Measurements from ENCODE around the gene ITGB7.
"Not testable (repeated sequence)": the region's sequence is repeated elsewhere in the genome, so short reads cannot be mapped to it uniquely, and the experiment has no call there.

Gene ITGB7

DNA sequence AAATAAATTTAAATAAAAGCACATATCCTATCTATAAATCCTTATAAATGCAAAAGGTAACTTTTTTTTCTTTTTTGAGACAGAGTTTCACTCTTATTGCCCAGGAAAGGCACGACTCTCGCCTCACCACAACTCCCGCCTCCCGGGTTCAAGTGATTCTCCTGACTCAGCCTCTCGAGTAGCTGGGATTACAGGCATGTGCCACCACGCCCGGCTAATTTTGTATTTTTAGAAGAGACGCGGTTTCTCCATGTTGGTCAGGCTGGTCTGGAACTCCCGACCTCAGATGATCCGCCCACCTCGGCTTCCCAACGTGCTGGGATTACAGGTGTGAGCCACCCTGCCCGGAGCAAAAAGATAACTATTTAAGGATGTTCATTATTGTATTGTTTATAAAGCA, 28.2 kb downstream of the ITGB7 start:
- not testable (repeated sequence) for DNase-seq (ENCODE audit: low read depth)

DNA sequence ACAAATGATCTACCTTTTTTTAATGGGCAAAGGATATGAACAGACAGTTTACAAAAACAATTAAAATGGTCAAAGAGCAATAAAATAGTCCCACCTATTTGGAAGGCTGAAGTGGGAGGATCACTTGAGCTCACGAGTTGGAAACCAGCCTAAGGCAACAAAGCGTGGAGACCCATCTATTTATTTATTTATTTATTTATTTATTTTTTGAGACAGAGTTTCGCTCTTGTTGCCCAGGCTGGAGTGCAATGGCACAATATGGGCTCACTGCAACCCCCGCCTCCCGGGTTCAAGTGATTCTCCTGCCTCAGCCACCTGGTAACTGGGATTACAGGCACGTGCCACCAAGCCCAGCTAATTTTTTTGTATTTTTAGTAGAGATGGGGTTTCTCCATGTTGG, 29.6 kb downstream of the ITGB7 start:
- not testable (repeated sequence) for DNase-seq (ENCODE audit: low read depth)

DNA sequence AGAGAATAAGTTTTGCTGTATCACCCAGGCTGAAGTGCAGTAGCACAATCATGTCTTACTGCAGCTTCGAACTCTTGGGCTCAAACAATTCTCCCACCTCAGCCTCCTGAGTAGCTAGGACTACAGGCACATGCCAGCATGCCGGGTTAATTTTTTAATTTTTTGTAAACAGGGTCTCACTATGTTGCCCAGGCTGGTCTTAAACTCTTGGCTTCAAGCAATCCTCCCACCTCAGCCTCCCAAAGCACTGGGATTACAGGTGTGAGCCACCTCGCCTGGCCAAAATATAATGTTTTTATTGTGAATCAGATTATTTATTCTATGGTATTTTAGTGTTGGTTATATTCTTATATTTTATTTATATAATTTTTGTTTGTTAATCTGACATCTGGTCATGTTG, 30.3 kb downstream of the ITGB7 start:
- no peak for DNase-seq (ENCODE audit: low read depth)

GRCh38 chr12:53174881-53175491, 32.1 kb downstream of the ITGB7 start:
- no peak for DNase-seq (ENCODE audit: low read depth)

DNA sequence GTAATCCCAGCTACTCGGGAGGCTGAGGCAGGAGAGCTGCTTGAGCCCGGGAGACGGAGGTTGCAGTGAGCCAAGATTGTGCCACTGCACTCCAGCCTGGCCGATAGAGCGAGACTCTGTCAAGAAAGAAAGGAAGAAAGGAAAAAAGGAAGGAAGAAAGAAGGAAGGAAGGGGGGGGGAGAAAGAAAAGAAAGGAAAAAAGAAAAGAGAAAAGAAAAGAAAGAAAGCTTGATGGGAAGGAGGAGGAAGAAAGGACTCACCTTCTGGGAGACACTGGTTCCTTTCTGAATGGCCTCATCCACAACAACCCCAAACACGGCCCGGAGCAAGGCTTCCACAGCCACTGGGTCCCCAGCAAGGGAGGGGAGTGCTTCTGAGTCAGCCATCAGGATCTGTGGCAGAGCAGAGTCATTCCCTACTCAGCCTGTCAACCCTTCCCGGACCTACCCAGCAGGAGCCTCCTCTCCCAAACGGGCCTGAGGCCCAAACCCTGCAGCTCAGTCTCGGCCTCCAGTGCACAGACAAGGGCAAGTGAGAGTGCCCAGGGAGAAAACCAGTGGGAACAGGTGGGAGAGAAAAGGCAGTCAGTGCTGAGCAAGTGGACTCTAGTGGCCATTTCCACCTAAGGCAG, 33.9 kb downstream of the ITGB7 start:
- DNase-seq (ENCODE audit: low read depth) = no peak

DNA sequence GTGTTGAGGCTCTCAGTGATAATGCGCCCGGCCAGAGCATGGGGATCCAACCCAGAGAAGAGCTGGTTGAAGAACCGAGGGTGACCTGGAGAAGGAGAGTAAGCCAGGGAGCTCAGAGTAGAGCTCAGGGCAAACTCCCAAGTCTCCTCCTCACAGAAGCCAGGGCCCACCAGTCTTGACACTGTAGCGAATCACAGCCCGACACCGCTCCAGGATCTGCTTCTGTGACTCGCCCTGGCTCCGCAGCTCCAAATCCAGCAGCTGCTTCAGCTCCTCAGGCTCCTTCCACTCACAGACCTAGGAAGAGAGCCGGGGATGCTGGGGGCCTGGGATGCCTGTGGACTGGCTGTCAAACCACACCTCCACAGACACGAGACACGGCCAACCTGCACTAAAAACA, 34.7 kb downstream of the ITGB7 start:
- DNase-seq (ENCODE audit: low read depth) = no peak

GRCh38 chr12:53171725-53172329, 35.2 kb downstream of the ITGB7 start:
- no peak for DNase-seq (ENCODE audit: low read depth)

GRCh38 chr12:53170876-53171724, 36.0 kb downstream of the ITGB7 start:
- DNase-seq (ENCODE audit: low read depth) = no peak

DNA sequence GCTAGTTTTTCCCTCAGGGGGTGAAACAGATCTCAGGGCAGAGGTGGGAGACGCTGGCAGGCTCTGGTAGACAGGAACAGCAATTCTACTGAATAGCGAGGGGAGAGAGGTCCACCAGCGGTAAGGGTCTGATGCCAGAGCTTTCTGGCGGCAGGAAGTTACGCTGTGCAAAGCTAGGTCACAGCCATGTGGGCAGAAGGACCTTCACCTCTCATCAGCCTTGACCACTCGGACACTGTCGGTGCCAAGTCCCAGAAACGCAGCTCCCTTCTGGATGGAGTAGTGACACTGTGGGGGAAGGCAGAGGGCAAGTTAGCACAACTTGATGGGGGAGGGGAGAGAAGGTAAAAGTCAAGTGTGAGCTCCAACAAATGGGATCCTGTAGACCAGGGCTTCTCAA, 36.8 kb downstream of the ITGB7 start:
- DNase-seq (ENCODE audit: low read depth) = no peak

DNA sequence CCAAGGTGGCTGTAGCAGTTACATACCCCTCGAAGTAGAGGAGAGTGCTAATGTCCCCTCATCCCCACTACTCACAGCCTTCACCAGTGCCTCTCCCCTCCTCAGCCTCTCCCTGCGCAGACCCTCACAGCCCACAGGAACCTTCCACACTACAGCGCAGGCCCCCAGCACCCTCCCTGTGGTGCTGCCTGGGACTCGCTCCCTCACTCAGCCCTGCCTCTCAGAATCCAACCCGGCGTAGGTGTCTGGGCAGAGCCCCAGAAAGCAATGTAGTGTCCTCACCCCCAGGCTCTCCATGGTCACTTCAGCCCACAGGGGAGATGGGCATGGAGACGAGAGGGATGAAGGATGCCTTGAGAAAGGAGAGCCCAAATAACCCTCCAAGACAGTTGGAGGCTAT, 37.4 kb downstream of the ITGB7 start:
- DNase-seq (ENCODE audit: low read depth) = no peak

GRCh38 chr12:53166837-53167236, 40.2 kb downstream of the ITGB7 start:
- DNase-seq (ENCODE audit: low read depth) = no peak

DNA sequence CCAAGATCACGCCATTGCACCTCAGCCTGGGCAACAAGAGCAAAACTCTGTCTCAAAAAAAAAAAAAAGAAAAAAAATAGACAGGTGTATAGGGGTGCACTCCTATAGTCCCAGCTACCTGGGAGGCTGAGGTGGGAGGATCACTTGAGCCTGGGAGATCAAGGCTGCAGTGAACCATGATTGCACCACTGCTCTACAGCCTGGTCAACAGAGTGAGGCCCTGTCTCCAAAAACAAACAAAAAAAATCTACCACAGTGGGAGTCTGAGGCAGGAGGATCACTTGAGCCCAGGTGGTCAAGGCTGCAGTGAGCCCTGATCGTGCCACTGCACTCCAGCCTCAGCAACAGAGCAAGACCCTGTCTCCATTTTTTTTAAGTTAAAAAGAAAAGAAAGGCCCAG, 44.0 kb downstream of the ITGB7 start:
- DNase-seq (ENCODE audit: low read depth) = not testable (repeated sequence)

- no peak for DNase-seq (ENCODE audit: low read depth)
Observed at GRCh38 chr12:53161119-53161911, 45.7 kb downstream of the ITGB7 start.

DNA sequence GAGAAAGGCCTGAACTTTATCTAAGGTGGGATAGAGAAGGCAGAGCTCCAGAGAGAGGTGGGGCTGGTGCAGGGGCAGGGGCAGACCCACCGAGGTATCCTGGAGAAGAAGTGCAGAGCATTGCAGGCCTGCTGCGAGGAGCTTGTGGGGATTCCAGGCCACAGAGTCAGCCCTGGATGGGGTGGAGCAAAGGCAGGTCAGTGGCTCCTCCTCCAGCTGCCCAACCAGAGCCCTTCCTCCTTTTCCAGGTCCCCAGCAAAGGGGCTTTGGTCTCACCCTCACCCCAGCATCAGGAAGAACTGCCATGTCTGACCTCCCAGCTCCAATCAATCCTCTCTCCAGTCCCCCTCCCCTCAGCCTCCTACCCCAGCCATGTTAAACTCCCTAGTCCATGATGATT, 46.4 kb downstream of the ITGB7 start:
- DNase-seq (ENCODE audit: low read depth) = no peak

DNA sequence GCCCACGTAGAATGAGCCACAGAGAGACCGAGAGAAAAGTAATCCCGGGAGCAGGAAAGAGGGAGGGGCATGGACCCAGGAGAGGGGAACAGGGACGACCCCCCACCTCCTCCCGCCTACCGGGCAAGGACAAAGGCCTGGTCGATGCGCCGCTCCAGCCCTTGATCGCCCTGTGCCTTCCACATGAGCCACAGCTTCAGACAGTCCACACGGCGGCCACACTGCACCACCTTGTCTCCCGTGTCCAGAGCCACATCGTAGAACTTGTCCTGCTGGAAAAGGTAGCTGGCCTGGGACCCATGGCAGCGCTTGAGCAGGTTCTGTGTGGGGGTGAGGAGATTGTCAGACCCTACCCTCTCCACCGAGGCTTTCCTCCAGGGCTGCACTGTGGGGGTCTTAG, 47.1 kb downstream of the ITGB7 start:
- no peak for DNase-seq (ENCODE audit: low read depth)

DNA sequence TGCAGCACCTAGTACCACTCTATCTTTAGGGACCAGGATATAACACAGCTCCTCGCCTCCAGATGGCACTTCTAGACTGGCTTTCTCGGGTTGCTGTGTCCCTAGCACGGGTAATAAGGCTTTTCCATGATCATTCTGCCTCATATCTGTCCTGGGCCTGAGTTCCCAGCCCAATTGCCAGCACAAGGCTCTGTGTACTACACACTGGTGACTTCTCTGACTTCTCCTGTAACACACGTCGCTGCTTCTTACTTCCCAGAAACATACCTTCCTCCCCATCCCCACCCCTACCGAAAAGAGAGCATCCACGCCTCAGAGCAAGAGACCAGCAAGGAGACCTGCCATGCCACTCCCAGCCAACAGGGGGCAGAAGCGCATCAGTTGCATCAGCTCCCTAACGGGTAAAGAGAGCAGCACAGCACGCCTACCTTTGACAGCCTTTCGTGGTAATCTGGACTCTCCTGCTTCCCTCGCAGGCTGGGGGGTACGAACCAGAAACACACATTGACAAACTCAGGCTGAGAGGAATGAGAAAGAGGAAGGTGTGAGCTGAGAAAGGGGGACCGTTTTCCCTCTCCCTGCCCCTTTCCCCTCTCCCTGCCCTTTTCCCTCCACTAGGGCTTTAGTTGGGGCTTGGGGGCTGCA, 47.7 kb downstream of the ITGB7 start:
- peak; percentile 81 for DNase-seq (ENCODE audit: low read depth)

DNA sequence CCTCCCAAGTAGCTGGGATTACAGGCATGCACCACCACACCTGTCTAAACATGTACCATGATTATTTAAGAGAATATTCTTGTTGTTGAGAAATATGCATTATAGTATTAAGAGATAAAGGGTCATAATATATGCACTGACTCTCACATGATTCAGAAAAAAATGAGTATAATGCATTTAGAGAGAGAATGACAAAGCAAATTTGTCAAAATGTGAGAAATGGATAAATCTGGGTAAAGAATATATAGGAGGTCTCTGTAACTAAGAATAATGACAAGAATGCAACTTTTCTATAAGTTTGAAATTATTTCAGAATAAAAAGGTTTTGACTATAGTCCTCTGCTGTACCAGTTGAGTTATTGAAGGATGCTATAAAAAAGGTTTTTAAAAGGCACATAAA, 54.7 kb downstream of the ITGB7 start:
- DNase-seq (ENCODE audit: low read depth) = no peak

DNA sequence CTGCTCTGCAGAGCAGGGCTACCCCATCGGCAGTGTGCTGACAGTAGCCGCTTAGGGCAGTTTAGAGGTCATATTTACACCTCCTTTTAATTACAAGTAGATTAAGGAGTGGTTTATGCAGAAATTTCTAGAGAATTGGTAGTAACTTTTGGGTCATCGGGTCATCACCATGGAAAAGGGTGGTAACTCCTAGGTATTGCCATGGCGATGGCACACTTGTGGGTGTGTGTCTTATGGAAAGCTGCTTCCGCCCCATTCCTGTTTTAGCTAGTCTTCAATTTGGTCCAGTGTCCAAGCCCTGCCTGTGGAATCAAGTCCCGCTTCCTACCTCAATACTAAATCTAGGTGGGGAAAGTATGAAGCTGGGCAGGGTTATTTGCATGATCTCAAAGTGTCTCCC, 56.0 kb downstream of the ITGB7 start:
- no peak for DNase-seq (ENCODE audit: low read depth)

DNA sequence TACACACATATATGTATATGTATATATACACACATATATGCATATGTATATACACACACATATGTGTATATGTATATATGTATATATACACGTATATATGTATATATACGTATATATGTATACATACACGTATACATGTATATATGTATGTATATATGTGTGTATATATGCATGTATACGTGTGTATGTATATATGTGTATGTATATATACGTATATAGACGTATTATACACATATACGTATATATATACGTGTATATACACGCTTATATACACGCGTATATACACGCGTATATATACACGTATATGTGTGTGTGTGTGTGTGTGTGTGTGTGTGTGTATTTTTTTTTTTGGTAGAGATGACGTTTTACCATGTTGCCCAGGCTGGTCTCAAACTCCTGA, 59.4 kb downstream of the ITGB7 start:
- no peak for DNase-seq (ENCODE audit: low read depth)

DNA sequence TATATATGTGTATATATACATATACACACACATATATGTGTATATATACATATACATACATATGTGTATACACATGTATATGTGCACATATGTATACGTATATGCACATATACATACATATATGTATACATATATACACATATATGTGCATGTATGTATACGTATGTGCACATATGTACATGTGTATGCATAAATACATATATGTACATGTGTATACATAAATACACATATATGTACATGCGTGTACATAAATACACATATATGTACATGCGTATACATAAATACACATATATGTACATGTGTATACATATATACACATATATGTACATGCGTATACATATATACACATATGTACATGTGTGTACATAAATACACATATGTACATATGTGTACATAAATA, 59.9 kb downstream of the ITGB7 start:
- DNase-seq (ENCODE audit: low read depth) = no peak
